Memory B cell (primary cell): ENCODE results near the gene MAGI2.
"Not testable (repeated sequence)": the region's sequence is repeated elsewhere in the genome, so short reads cannot be mapped to it uniquely, and the experiment has no call there.

ENCODE experiments used
- ATAC-seq: fragments of 150-1000 bp; cut with Tn5 transposase; 2 replicates; pipeline ENCODE4 v1.10.0; 2021; ENCODE audit warnings: low read depth, mild to moderate bottlenecking, moderate library complexity
- DNase-seq, 2 donors: peaks; one replicate each; pipeline ENCODE4 v3.0.0; 2022; ENCODE audit warnings: low spot score in 2 of 2
- H3K27ac Mint-ChIP-seq: one replicate; pipeline ENCODE4 v1.8.0; 2022; ENCODE audit warnings: mild to moderate bottlenecking, moderate library complexity, mixed read lengths
- H3K27me3 Mint-ChIP-seq: one replicate; pipeline ENCODE4 v1.8.0; 2022; ENCODE audit warnings: mixed read lengths
- H3K36me3 Mint-ChIP-seq: one replicate; pipeline ENCODE4 v1.8.0; 2022; ENCODE audit warnings: mild to moderate bottlenecking, mixed read lengths
- H3K4me1 Mint-ChIP-seq: one replicate; pipeline ENCODE4 v1.8.0; 2022; ENCODE audit warnings: mixed read lengths
- H3K4me3 Mint-ChIP-seq: one replicate; pipeline ENCODE4 v1.8.0; 2022; ENCODE audit warnings: mild to moderate bottlenecking, moderate library complexity, mixed read lengths
- H3K9me3 Mint-ChIP-seq: one replicate; pipeline ENCODE4 v1.8.0; 2022; ENCODE audit warnings: mixed read lengths

The MAGI2 gene

DNA sequence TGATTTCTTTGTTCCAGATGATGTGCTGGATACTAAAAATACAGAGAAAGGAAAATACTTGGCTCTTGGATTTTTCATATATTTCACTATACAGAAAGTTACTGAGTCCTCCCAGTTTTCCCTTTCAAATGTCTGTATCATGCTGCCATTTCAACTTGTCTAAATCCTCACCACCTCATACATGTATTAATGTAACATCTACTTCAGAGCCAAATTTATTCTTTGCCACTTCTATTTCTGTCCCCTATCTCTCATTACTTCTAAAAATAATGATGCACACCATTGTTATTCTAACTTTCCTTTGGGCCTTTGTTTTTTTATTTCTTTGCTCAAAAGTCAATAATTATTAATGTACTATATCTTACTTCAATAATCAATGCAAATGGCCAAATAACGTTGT lies 312.2 kb downstream of the MAGI2 start:
- no peaks in the 10 kb centered on the region for H3K36me3 Mint-ChIP-seq
- DNase-seq (no peak), ATAC-seq (no peak)
- peaks cover 1% of the 10 kb centered on the region for H3K9me3 Mint-ChIP-seq
- H3K27ac Mint-ChIP-seq, result no peak overlapping the region
- no peaks in the 10 kb centered on the region for H3K4me1 Mint-ChIP-seq
- H3K27me3 Mint-ChIP-seq, result no peaks in the 10 kb centered on the region
- H3K4me3 Mint-ChIP-seq, result no peak overlapping the region

DNA sequence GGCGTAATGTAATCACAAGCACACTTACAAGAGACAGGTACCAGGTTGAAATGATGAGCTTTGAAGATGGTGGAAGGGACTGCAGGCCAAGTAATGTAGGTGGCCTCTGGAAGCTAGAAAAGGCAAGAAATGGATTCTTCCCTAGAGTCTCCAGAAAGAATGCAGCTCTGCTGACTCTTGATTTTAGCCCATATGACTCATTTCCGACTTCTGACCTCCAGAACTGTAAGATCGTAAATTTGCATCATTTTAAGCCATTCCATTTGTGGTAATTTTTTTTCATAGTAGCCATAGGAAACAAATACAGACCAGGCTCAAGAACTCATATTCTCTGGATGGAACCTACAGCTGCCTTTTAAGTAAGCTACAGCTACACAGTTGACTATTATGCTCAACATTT lies 315.5 kb downstream of the MAGI2 start:
- H3K36me3 Mint-ChIP-seq, result no peaks in the 10 kb centered on the region
- peaks cover 1% of the 10 kb centered on the region for H3K9me3 Mint-ChIP-seq

DNA sequence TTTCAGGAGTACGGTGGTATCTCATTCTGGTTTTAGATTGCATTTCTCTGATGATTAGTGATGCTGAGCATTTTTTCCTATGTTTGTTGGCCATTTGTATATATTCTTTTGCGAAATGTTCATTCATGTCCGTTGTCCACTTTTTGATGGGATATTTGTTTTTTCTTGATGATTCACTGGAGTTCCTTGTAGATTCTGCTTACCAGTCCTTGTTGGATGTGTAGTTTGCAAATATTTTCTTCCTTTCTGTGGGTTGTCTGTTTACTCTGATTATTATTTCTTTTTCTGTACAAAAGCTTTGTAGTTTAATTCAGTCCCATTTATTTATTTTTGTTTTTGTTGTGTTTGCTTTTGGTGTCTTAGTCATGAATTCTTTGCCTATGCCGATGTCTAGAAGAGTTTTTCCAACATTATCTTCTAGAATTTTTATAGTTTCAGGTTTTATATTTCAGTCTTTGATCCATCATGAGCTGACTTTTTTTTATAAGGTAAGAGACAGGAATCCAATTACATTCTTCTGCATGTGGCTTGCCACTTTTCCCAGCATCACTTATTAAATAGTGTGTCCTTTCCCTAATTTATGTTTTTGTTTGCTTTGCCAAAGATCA lies 320.5 kb downstream of the MAGI2 start:
- peaks cover 3% of the 10 kb centered on the region for H3K9me3 Mint-ChIP-seq
- no peak overlapping the region for H3K4me3 Mint-ChIP-seq
- no peaks in the 10 kb centered on the region for H3K27me3 Mint-ChIP-seq
- H3K36me3 Mint-ChIP-seq, result no peaks in the 10 kb centered on the region
- no peak overlapping the region for H3K27ac Mint-ChIP-seq
- no peaks in the 10 kb centered on the region for H3K4me1 Mint-ChIP-seq
- no peak for DNase-seq
- no peak for ATAC-seq

More for the DNA sequence above, 315.5 kb downstream of the MAGI2 start:
- Mint-ChIP-seq H3K4me1 (no peaks in the 10 kb centered on the region), H3K27ac (no peak overlapping the region), H3K4me3 (no peak overlapping the region), H3K27me3 (no peaks in the 10 kb centered on the region)
- no peak for ATAC-seq
- DNase-seq, result no peak

DNA sequence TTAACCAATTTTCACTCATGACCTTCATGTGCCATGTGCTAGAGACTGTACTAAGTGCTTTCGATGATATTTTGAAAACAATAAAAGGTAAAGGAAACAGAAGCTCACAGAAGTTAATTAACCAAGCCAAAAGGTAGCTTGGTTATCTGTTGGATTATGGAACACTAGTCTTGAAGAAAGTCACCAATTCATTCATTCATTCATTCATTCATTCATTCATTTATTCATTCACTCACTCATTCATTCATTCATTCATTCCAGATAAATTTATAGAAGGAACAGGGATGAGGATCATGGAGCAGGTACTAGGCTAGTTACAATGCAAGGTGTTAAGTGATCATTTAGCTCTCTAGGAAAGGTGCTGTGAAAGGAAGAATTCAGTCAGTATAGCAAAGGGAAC lies 322.8 kb downstream of the MAGI2 start:
- Mint-ChIP-seq H3K36me3 (no peaks in the 10 kb centered on the region), H3K27me3 (no peaks in the 10 kb centered on the region), H3K4me3 (no peak overlapping the region), H3K27ac (no peak overlapping the region), H3K9me3 (peaks cover 3% of the 10 kb centered on the region), H3K4me1 (no peaks in the 10 kb centered on the region)
- ATAC-seq, result no peak
- no peak for DNase-seq

DNA sequence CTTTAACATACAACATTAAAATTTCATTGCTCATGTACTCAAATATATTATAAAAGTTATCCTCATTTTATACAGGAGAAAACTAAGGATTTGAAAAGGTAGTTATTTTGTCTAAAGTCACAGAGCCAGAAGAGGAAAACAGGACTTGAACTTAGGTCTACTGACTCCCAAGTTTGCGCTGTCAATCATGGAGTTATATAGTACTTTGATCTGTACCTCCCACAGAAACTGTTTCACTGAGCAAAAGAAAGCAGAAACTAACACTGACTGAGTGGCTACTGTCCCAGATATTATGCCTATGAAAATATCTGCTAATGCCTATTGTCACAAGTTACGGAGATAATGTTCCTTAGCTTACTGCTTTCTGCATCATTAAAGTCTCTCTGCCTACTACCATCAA lies 329.1 kb downstream of the MAGI2 start:
- Mint-ChIP-seq H3K9me3 (peaks cover 6% of the 10 kb centered on the region), H3K27ac (no peak overlapping the region), H3K36me3 (no peaks in the 10 kb centered on the region), H3K4me3 (no peak overlapping the region), H3K4me1 (no peaks in the 10 kb centered on the region), H3K27me3 (no peaks in the 10 kb centered on the region)
- no peak for DNase-seq
- ATAC-seq, result no peak

DNA sequence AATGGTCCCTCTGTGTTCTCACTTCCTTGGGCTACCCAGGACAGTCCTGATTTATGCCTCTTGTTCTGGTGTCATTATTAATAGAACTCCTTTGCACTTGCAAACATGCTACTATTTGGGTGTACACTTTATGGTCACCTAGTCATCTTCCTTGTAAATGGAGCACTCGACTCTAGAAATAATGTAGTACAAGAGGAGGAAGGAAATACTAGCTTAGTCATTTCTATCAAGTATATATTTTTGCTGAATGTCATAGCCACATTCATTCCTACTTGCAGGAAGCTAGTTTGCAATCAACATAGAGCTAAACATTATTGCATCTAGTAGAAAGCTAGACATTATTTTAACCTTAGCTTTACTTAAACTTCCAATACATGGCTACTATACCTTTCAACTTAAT lies 335.3 kb downstream of the MAGI2 start:
- Mint-ChIP-seq H3K4me1 (no peaks in the 10 kb centered on the region), H3K4me3 (no peak overlapping the region), H3K27ac (no peak overlapping the region), H3K27me3 (no peaks in the 10 kb centered on the region), H3K9me3 (peaks cover 1% of the 10 kb centered on the region), H3K36me3 (no peaks in the 10 kb centered on the region)
- DNase-seq (no peak), ATAC-seq (no peak)

DNA sequence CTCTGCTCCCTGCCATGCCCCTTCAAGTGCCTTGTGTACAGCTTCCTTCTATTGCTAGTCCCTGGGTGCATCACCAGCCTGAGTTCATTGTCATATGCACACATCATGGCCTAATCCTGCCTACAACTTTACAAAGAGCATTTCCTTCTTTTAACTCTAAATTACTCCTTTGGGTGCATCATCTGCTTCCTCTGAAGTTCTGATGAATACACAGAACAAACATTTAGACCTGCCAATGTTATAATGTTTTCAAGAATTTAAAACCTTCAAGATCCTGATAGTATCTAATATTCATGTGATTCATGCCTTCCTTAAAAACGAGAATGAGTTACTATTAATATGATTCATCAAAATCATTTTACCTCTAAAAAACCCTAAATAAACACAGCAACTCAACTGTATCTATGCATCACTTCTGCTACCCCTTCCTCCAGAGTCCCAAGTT lies 357.1 kb downstream of the MAGI2 start:
- ATAC-seq (no peak), DNase-seq (no peak)
- Mint-ChIP-seq H3K4me3 (no peak overlapping the region), H3K27ac (no peak overlapping the region), H3K9me3 (peaks cover 2% of the 10 kb centered on the region), H3K27me3 (no peaks in the 10 kb centered on the region), H3K36me3 (no peaks in the 10 kb centered on the region), H3K4me1 (no peaks in the 10 kb centered on the region)

DNA sequence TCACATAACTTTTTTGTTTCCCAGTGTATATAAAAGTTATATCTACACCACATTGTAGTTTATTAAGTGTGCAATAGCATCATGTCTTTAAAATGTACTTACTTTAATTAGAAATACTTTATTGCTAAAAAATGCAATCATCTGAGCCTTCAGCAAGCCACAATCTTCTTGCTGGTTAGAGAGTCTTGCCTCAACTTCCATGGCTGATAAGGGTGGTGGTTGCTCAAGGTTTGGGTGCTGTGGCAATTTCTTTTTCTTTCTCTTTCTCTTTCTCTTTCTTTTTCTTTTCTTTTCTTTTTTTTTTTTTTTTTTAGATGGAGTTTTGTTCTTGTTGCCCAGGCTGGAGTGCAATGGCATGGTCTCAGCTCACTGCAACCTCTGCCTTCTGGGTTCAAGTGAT lies 360.0 kb downstream of the MAGI2 start:
- peaks cover 2% of the 10 kb centered on the region for H3K9me3 Mint-ChIP-seq
- H3K4me1 Mint-ChIP-seq, result no peaks in the 10 kb centered on the region
- H3K36me3 Mint-ChIP-seq, result no peaks in the 10 kb centered on the region
- H3K27ac Mint-ChIP-seq, result no peak overlapping the region
- no peak for DNase-seq
- no peak overlapping the region for H3K4me3 Mint-ChIP-seq
- H3K27me3 Mint-ChIP-seq, result no peaks in the 10 kb centered on the region
- no peak for ATAC-seq

DNA sequence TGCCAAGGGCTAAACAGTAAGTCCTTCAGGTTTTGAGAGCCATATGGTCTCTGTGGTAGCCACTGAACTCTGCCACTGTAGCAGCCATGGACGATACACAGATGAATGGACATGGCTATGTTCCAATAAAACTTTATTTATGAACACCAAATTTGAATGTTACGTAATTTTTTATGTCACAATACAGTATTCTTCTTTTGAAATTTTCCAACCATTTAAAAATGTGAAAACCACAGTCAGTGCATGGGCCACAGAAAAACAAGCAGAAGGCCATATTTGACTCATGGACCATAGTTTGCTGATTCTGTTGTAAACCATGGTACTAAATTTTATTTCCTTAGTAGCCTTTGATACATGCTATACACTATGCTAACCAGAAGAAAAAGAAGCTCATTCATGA lies 361.8 kb downstream of the MAGI2 start:
- Mint-ChIP-seq H3K27ac (no peak overlapping the region), H3K4me3 (no peak overlapping the region), H3K4me1 (no peaks in the 10 kb centered on the region), H3K9me3 (peaks cover 6% of the 10 kb centered on the region), H3K36me3 (no peaks in the 10 kb centered on the region), H3K27me3 (no peaks in the 10 kb centered on the region)
- ATAC-seq (no peak), DNase-seq (no peak)

DNA sequence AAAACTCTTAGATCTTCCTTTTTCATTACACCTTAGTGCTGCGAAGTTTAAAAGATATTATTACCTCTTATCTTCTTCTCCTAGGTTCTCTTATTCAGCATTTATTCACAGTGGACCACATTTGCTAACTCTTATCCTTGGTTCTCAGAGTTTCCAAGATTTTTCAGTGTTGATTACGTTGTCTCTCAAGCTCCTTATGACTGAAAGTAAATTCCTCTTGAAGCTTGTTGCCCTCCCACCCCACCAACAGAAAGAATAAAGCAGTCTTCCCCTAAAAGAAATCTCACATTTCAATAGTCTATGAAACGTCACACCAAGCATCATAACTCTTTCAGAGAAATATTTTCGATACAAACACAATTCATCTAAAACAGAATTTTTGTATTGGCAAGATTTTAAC lies 362.5 kb downstream of the MAGI2 start:
- no peak for ATAC-seq
- no peaks in the 10 kb centered on the region for H3K4me1 Mint-ChIP-seq
- peaks cover 6% of the 10 kb centered on the region for H3K9me3 Mint-ChIP-seq

DNA sequence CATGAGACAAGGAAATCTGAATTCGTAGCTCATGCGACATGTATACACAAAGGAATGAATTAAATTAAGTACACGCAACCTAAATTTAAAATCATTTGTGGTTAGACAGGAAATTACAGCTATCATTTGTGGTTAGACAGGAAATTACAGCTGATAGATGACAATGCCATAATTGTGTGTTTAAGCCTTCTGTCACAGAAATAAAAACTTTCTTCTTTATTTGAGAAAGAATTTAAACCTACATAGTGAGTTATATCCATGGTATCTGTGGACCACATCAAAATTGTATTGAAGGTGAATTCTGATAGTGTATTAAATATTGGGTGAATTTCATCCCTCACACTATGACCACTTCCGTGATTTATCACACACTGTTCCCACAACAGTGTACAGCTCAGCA lies 362.9 kb downstream of the MAGI2 start:
- no peaks in the 10 kb centered on the region for H3K27me3 Mint-ChIP-seq
- H3K4me1 Mint-ChIP-seq, result no peaks in the 10 kb centered on the region
- no peak overlapping the region for H3K27ac Mint-ChIP-seq
- no peak for DNase-seq
- no peaks in the 10 kb centered on the region for H3K36me3 Mint-ChIP-seq
- no peak overlapping the region for H3K4me3 Mint-ChIP-seq
- no peak for ATAC-seq
- H3K9me3 Mint-ChIP-seq, result peaks cover 6% of the 10 kb centered on the region

More for the DNA sequence above, 362.5 kb downstream of the MAGI2 start:
- Mint-ChIP-seq H3K4me3 (no peak overlapping the region), H3K36me3 (no peaks in the 10 kb centered on the region), H3K27me3 (no peaks in the 10 kb centered on the region), H3K27ac (no peak overlapping the region)
- no peak for DNase-seq

DNA sequence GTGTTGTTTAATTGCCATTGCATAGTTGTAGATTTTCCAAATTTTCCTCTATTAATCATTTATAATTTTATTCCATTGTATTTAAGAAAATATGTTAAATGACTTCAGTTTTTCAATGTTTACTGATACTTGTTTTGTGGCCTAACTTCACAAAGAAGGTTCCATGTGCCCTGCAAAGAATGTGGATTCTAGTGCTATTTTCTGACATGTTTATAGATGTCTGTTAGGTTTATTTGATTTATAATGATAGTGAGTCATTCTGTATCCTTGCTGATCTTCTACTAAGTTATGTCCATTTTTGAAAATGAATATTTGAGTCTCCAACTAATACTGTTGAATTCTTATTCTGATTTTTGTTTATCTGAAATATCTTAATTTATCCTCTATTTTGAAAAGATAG lies 369.0 kb downstream of the MAGI2 start:
- Mint-ChIP-seq H3K9me3 (peaks cover 10% of the 10 kb centered on the region), H3K27ac (no peak overlapping the region), H3K4me1 (no peaks in the 10 kb centered on the region), H3K4me3 (no peak overlapping the region), H3K36me3 (no peaks in the 10 kb centered on the region), H3K27me3 (no peaks in the 10 kb centered on the region)
- DNase-seq (no peak), ATAC-seq (no peak)

DNA sequence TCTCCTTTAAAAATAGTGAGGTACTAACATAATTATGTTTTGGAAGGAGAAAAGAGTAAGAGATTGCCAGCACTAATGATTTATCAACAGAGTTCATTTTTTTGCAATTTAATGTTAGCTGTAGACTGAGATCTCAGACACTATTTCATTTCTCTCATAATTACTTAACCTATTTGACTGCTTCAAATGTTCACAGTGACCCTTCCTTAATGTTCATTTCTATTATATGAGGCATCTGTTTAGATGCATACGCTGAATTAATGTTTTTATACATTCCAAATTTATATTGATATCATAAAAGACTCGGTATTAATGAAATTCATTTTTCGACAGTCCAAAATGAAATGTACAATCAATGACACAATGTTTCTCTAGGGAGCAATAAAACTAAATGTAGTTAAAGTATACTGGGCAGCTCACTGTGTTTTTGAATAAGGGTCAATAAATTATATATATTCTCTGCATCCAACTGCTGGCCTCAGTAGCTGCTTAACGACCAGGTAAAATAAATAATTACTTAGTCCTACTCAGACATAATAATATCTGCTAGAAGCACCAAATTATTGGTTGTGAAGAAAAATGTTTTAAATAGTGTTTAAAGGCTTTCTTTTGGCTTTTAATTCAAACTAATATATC lies 373.4 kb downstream of the MAGI2 start:
- ATAC-seq, result no peak
- no peaks in the 10 kb centered on the region for H3K27me3 Mint-ChIP-seq
- no peak overlapping the region for H3K4me3 Mint-ChIP-seq
- H3K9me3 Mint-ChIP-seq, result peaks cover 4% of the 10 kb centered on the region
- no peaks in the 10 kb centered on the region for H3K4me1 Mint-ChIP-seq
- H3K27ac Mint-ChIP-seq, result no peak overlapping the region
- no peak for DNase-seq
- H3K36me3 Mint-ChIP-seq, result no peaks in the 10 kb centered on the region

DNA sequence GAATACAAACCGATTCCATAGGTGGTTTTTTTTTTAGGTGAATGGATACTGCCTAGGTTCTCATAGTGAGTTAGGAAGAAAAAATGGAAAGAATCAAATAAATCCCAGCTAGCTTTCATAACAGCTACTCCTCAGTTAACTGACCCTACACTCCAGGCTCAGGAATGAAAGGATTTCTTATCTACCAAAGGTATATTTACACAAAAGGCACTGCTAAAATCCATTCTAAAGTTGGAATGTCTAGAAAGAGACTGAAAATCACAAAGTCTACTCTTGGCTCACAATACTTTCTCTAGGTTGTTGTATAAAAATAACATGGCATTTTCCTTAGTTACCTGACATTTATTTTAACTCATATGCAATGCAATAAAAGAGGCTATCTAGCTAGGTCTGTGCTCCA lies 375.2 kb downstream of the MAGI2 start:
- Mint-ChIP-seq H3K4me1 (no peaks in the 10 kb centered on the region), H3K36me3 (no peaks in the 10 kb centered on the region), H3K27me3 (no peaks in the 10 kb centered on the region), H3K27ac (no peak overlapping the region), H3K4me3 (no peak overlapping the region), H3K9me3 (peaks cover 6% of the 10 kb centered on the region)
- no peak for DNase-seq
- no peak for ATAC-seq

DNA sequence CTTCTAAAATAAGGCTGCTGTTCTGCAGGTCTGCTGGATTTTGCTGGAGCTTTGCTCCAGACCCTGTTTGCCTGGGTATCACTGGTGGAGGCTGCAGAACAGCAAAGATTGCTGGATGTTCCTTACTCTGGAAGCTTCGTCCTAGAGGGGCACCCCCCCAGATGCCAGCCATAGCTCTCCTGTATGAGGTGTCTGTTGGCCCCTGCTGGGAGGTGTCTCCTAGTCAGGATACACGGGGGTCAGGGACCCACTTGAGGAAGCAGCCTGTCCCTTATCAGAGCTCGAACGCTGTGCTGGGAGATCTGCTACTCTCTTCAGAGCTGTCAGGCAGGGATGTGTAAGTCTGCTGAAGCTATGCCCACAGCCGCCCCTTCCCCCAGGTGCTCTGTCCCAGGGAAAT lies 382.3 kb downstream of the MAGI2 start:
- not testable (repeated sequence) for H3K27ac Mint-ChIP-seq, H3K4me1 Mint-ChIP-seq, ATAC-seq, H3K27me3 Mint-ChIP-seq, H3K4me3 Mint-ChIP-seq, H3K36me3 Mint-ChIP-seq, DNase-seq
- peaks cover 22% of the 10 kb centered on the region for H3K9me3 Mint-ChIP-seq
